Left colon (tissue), 2 donors: ENCODE data around the gene HSPA1L. TPM values are rescaled to one million over a fixed set of nuclear protein-coding genes. Genes with fewer than 3 reads are reported as not detected.

Source experiments
- ATAC-seq: fragments of 200-7000 bp; cut with Tn5 transposase; one replicate; pipeline ENCODE4 v1.9.1; 2020; ENCODE audit warnings: mild to moderate bottlenecking, moderate library complexity
- DNase-seq, 2 donors: peaks; one replicate each; pipeline ENCODE4 v3.0.0-alpha.2; 2020
- intact Hi-C, 2 donors: fragments of 100-400 bp; cut with DNase I in 1 of 2; cut with micrococcal nuclease in 1 of 2; formaldehyde crosslinking; loops; one replicate each; pipeline versions ENCODE4 v1.11.2 to v1.14.0; 2022; cut with DNase I, micrococcal nuclease
- total RNA-seq, 2 donors: library from RNA; stranded (reverse); fragmentation: NEBNext Ultra II Directional; extraction: Animal tissue kit (Norgen Biotek cat#: 25700); gene quantifications; one replicate each; pipeline ENCODE4 v1.2.1, GENCODE V29; 2021
- donor health status: DM: no; HTN: no; CAD: no.
- donor health status: DM: yes; HTN: yes; CAD: no.

The HSPA1L gene
- total RNA-seq, 2 donors from 2014 or later: 0.89 to 1.1 TPM

DNA sequence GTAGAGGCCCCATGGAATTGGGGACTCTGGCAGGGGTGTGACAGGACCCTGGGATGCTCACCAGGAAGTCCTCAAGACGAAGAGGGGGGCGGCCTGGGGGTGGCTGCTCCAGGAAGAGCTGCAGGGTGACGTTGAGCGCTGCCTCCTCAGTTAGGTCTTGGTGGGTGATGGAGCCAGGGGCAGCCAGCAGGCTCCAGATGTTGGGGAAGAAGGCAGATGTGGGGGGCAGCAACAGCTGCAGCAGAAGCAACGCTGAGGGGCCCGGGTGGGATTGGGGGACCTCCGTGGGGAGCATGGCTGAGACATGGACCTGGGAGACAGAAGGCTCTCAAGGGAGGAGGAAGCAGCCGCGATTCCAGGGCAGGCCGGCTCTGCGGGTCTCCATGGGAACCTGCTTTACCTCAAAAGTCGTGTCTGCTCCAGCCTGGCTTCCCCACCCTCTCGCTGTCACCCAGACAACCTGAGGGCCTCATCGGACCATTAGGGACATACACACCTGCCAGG, 38.5 kb downstream of the HSPA1L start:
- intact Hi-C loops: no loop called here
- peak; percentile 16 for ATAC-seq
- DNase-seq: no peak

GRCh38 chr6:31775633-31776484, 39.2 kb downstream of the HSPA1L start:
- intact Hi-C loops: no loop called here
- no peak for DNase-seq
- ATAC-seq: peak; percentile 0

- peak; percentile 69 to 80 for DNase-seq
- ATAC-seq: peak; percentile 69
- intact Hi-C loops: no loop called here
Observed at GRCh38 chr6:31775184-31775583, 39.9 kb downstream of the HSPA1L start.

DNA sequence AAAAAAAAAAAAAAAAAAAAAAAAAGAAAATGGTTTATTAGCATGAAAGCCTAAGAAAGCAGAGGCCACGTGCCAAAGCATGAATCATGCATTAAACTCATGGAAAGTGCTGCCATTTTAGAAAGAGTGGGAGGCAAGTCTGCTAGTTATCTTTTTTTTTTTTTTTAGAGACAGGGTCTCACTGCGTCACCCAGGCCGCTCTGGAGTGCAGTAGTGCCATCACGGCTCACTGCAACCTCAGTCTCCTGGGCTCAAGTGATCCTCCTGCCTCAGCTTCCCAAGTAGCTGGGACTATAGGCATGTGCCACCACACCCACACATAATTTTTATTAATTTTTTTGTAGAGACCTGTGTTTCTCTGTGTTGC, 43.1 kb downstream of the HSPA1L start:
- DNase-seq (no peak), ATAC-seq (no peak)
- intact Hi-C loops: no loop called here

DNA sequence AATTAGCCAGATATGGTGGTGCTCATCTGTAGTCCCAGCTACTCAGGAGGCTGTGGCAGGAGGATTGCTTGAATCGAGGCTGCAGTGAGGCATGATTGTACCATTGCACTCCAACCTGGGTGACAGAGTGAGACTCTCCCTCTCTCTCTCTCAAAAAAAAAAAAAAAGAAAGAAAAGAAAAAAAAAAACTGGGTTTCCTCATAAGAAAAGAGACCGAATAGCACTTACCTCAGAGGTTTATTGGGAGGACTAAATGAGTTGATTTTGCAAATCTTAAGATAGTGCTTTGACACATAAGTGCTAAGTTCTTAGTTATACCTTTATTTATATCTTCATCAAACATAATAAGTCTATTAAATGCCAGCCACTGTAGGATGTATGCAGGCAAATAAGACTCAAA, 44.2 kb downstream of the HSPA1L start:
- DNase-seq (no peak), ATAC-seq (no peak)
- intact Hi-C loops: no loop called here

DNA sequence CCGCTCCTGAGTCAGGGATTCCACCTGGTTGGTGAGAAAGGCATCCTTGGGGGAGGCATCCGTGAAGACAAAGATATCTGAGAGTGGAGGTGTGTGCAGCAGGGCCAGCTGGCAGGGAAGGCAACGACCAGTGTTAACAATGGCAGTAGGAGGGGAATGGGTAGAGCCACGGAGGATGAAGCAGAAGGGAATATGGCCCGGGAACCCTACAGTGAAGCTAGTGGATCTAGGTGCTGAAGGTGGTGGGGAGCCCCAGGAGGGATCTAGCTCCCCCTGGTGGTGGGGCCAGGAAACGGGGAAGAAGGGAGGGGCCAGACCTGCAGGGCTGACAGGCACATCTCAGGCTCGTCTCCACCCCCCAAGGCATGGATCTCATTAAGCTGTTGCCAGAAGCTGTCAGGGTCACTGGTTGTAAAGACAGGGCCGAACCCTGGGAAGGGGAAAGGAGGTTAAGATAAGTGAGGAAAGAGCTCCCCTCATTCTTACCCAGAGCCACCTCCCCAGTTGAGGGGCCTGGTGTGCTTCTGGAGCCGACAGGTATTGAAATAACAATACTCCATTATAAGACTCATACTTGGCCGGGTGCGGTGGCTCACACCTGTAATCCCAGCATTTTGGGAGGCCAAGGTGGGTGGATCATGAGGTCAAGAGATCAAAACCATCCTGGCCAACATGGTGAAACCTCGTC, 45.3 kb downstream of the HSPA1L start:
- DNase-seq: peak; percentile 87 to 91
- intact Hi-C loops: loop anchor here in 1 of 2 donors (5.0 kb wide), 1 partner anchor 88 kb away; the partner anchor contains the start of gene LY6G5C
- peak; percentile 75 for ATAC-seq

DNA sequence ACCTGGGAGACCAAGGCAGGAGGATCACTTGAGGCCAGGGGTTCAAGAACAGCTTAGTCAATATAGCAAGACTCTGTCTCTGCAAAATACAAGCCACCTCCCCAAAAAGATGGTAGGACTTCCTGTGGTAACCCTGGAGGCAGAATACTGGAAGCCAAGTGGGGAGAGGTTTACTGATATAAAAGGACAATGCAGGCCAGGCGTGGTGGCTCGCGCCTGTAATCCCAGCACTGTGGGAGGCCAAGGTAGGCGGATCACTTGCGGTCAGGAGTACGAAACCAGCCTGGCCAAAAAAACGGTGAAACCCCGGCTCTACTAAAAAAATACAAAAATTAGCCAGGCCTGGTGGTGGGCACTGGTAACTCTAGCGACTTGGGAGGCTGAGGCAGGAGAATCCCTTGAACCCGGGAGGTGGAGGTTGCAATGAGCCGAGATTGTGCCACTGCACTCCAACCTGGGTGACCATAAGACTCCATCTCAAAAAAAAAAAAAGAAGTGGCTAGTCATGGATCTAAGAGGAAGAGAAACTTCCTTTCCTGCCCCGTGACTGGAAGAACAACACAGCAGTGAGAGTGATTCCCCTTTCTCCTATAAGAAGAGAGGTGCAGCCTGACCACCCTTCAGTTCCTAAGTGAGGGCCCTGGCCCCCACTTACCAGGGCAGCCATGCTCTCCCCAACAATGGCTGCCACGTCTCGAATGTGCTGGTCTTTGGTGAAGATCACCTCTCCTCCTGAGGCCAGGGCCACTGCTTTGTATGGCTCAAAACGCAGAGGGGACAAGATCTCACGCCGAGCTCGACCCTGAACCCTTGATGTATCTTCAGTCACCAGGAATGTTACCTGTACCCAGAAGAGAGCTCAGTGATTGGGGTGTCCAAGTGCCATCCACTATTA, 46.5 kb downstream of the HSPA1L start:
- intact Hi-C loops: loop anchor here in 1 of 2 donors (5.0 kb wide), 1 partner anchor 86 kb away; the partner anchor contains the start of gene LY6G5C

DNA sequence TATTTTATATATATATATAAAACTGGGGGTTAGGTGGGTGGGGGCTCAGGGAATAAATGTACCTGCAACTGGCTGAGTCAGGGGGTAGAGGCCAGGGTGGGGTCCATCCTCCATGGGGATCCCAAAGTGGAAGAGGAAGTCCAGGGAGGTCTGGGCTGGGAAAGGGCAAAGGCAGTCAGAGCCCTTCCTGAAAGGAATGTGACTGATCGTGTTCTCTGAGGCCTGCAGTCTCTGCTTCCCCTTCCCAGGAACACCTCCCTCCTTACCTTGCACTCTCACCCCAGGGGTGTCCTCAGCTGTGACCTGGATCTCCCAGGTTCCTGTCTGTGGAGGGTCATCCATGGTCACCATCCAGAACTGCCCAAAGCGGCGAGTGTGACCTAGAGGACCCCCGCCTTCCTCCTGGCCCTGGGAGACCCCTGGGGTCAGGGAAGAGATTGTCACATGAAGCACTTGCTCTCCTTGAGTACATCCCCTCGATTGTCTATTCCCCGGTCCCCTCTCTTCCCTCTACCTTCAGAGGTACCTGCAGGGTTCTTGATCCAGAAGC, 47.9 kb downstream of the HSPA1L start:
- DNase-seq (no peak), ATAC-seq (no peak)
- intact Hi-C loops: loop anchor here in 1 of 2 donors (5.0 kb wide), 1 partner anchor 85 kb away; the partner anchor contains the start of gene LY6G5C

More for the DNA sequence above, 46.5 kb downstream of the HSPA1L start:
- ATAC-seq: no peak
- no peak for DNase-seq

DNA sequence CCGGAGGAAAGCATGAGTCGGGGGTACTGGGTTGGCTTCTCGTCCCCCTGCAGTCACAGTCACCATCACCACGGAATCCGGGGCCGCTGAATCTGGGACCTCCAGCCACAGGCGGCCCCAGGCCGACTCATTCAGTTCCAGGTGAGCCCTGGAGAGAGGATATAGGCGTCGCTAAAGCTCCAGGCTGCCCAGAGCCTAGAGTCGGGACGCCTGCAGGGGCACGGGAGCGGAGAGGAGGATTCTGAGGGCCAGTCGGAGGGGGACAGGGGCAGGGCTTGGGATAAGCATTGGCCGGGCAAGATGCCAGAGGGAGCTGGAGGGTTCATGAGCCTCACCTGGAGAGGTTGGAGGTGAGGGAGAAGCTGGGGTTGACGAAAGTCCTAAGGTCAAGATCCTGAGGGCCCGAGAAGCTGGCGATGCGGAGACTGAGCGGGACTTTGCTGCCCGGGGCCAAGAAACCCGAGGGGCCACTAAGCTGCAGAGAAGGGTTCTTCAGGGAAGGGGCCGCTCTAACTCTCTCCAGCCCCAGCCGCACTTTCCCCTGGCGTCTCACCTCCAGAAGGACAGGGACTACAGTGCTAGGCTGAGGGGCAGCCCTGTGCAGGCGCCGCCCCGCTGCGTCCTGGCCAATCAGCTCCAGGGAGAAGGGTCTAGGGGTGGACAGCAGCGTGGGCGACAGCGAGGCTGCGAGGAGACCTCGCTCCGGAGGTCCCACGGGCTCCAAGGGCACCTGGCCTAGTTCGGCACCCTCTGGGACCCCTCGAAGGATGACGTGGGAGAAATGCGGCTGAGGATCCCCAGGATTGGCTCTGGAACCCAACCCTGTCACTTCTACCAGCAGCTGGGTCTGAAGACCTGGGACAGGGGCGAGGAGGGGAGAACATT, 48.9 kb downstream of the HSPA1L start:
- intact Hi-C loops: loop anchor here in 1 of 2 donors (5.0 kb wide), 1 partner anchor 84 kb away; the partner anchor contains the start of gene LY6G5C
- ATAC-seq (no peak), DNase-seq (peak in 1 of 2 donors; percentile 44)

DNA sequence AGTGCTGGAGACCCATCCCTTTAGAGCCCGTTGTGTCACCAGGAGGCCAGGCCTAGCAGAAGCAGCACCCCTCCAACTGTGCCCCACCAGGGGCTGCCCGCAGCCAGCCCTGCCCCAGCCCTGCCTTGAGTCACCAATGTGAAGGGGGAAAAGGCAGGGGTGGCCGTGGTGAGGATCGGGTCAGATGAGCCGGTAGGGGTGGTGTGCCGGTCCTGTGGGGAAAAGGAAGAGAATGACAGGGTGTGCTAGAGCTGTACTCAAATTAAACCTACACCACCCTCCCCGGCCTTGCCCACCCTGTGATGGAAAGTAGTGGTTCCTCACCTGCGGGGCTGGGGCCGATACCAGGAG, 49.5 kb downstream of the HSPA1L start:
- DNase-seq (no peak), ATAC-seq (no peak)
- intact Hi-C loops: loop anchor here in 1 of 2 donors (5.0 kb wide), 1 partner anchor 83 kb away; the partner anchor contains the start of gene LY6G5C

- ATAC-seq (peak; percentile 19), DNase-seq (no peak)
- intact Hi-C loops: no loop called here
Observed at GRCh38 chr6:31764198-31764597, 50.9 kb downstream of the HSPA1L start.

- DNase-seq: no peak
- ATAC-seq: peak; percentile 40
- intact Hi-C loops: no loop called here
Observed at GRCh38 chr6:31763619-31763940, 51.5 kb downstream of the HSPA1L start.

DNA sequence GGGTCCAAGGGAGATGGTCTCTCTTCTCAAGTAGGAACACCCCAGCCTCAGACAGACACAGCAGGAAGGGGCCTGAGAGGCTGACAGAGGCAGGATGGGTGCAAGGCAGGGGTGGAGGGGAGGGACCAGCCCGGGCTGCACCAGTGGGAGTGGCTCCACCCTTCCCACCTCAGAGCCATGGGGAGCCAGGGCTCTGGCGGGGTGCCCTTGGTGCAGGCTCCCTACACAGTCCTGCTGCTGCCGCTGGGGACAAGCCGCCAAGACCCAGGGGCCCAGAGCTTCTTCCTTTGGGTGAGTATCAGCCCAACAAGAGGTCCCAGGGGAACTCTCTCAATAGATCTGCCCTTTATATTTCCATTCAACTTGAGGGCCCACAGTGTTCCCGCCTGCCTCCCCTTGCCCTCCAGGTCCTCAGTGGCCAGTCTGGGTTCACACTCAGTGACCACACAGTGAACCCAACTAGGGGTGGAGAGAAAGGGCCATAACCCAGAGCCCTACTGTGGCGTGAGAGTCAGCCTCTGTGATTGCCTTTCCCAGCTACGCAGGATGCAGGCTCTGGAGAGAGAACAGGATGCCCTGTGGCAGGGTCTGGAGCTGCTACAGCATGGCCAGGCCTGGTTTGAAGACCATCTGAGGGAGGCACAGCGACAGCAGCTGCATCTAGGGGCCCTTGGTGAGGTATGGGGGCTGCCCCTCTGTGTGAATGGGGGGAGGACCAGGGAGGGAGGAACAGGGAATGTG, 52.0 kb downstream of the HSPA1L start:
- DNase-seq (no peak), ATAC-seq (no peak)
- intact Hi-C loops: no loop called here

DNA sequence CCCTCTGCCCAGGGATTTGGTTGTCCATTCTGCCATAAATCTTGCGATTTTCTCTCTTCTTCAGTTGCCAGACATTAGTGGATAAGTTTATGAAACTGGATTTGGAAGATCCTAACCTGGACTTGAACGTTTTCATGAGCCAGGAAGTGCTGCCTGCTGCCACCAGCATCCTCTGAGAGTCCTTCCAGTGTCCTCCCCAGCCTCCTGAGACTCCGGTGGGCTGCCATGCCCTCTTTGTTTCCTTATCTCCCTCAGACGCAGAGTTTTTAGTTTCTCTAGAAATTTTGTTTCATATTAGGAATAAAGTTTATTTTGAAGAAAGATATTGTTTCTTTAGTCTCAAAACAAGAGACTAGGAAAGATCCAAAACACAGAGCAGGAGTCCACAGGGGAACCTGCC, 52.7 kb downstream of the HSPA1L start, which contains the start of gene SAPCD1:
Gene SAPCD1, plus strand, starts transcription at position 301 of the 400 bp plus-strand sequence. CDS start 399 bp downstream, outside the sequence.
- no peak for DNase-seq
- ATAC-seq: no peak
- intact Hi-C loops: no loop called here

DNA sequence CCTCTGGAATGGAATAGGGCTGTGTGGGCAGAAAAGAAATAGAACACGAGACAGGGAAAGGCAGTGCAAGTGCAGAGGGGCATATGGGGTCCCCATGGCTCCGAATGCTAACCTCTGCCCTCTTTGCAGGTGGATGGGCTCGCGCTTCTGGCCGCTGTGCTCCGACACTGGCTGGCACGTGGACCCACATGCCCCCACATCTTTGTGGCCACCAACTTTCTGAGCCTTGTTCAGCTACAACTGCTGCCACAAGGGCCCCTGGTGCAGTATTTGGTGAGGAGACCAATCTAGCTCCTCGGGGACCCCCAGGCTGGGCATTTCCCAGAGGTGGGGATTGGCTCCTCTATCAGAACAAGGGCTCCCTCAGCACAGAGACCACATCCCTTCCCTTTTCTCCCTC, 53.7 kb downstream of the HSPA1L start:
- intact Hi-C loops: no loop called here
- DNase-seq (no peak), ATAC-seq (no peak)

- intact Hi-C loops: no loop called here
- ATAC-seq (no peak), DNase-seq (no peak)
Observed at GRCh38 chr6:31760790-31761189, 54.3 kb downstream of the HSPA1L start.
